T-helper 2 cell treated with Interferon-gamma antibody and Interleukin-4, amounts not matched to agents 5 μg/mL and 100 μg/mL, for 36 hours (primary cell): ENCODE results near the gene NSMF.
"Not testable (repeated sequence)": the region's sequence is repeated elsewhere in the genome, so short reads cannot be mapped to it uniquely, and the experiment has no call there.

Experiments used
- DNase-seq: peaks from one replicate; pipeline ENCODE4 v3.0.0; 2021; ENCODE audit warnings: low spot score
- H3K27ac Mint-ChIP-seq: one replicate; pipeline ENCODE4 v1.8.0; 2021; ENCODE audit warnings: mild to moderate bottlenecking, mixed read lengths
- H3K27me3 Mint-ChIP-seq: one replicate; pipeline ENCODE4 v1.8.0; 2021; ENCODE audit warnings: low read depth, mixed read lengths
- H3K36me3 Mint-ChIP-seq: one replicate; pipeline ENCODE4 v1.8.0; 2021; ENCODE audit warnings: low read depth, mixed read lengths
- H3K4me1 Mint-ChIP-seq: one replicate; pipeline ENCODE4 v1.8.0; 2021; ENCODE audit warnings: low read depth, mixed read lengths
- H3K4me3 Mint-ChIP-seq: one replicate; pipeline ENCODE4 v1.8.0; 2022; ENCODE audit warnings: mild to moderate bottlenecking, moderate library complexity, mixed read lengths
- H3K9me3 Mint-ChIP-seq: one replicate; pipeline ENCODE4 v1.8.0; 2021; ENCODE audit warnings: mixed read lengths

NSMF gene

DNA sequence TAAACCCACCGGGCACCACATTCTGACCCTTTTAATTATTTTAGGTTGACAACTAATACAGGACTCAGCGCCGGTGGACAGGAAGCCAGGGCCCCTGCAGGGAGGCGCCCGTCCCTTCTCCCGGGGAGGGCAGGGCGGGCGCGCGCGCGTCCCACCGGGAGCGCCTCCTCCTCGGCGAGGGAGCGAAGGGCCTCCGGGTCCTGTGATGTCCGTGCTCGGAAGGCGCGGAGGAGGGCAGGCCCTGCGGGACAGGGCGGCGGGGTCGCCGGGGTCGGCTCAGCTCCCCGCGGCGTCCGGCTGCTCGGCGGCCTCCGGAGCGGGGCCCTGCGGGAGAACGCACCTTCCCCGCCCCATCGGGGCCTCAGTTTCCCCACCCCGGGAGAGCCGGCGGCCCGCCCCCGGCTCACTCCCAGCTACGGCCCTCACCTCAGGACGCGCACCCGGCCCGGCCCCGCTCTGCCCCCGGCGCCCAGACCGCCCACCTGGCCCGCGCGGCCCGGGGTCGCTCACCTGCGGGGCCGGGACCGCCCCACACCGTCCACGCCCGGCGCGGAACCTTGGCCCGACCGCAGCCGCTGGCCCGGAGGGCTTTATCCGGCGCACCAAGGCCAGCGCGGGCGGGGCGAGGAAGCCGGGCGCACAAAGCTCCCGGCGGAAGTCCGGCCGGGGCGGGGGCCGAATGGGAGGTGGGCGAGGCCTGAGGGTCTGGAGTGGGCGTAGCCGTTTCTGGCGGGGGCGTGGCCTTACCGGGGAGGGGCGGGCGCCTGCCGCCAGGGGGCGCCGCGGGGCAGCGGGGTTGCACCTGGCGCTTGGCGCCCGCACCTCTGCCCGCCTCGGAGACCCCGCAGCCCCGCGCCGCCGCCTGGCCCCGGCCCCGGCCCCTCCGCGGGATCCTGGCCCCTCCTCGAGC is 36.3 kb downstream of the NSMF start, which contains the start of the genes EXD3 and NOXA1:
Gene EXD3, minus strand, starts transcription at position 559 of the 910 bp plus-strand sequence. CDS start 27,805 bp downstream, outside the sequence.
Gene NOXA1, plus strand, starts transcription at position 790 of the 910 bp plus-strand sequence. CDS start 137 bp downstream, outside the sequence.
- Mint-ChIP-seq H3K27ac (peak within 1 kb of the TSS; percentile 41), H3K27me3 (peaks cover 9% of the 10 kb centered on the region), H3K9me3 (no peaks in the 10 kb centered on the region), H3K4me1 (peaks cover 9% of the 10 kb centered on the region), H3K4me3 (peak within 1 kb of the TSS; percentile 94), H3K36me3 (no peaks in the 10 kb centered on the region)
- peak; percentile 92 for DNase-seq

DNA sequence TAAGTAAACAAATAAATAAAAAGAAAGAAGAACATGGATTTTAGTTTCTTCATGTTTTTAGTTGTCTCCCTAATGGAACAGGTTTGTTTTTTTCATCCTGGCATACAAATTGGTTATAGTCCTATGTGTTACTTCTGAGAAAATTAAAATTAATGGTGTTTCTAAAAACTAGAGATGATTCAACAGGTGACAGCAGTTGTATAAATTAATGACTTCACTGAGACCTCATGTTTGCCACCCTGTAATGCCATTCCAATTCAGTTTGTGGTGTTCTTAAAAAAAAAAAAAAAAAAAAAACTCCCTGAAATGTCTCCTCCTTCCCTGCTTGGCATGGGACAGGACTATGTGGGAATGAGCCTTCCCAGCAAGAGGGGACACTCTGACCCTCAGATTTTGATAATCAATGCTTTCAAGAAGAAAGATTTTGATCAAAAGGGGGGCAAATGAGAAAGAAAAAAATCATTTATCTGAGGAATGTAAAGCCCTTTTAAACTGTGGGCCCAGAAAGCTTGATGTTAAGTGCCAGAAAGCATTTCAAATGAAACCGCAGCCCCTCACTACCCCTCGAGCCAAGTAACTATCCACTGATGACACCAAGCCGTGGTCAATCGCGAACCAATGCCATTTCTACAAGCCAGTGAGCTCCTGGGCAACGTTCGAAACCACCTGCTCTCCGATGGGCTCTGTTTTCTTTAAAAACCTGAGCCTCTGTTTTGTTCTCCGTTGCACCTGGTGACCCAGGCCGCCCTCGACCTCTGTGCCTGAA is 37.1 kb downstream of the NSMF start:
- Mint-ChIP-seq H3K36me3 (no peaks in the 10 kb centered on the region), H3K9me3 (no peaks in the 10 kb centered on the region), H3K4me3 (peak overlapping the region; percentile 94), H3K27me3 (peaks cover 9% of the 10 kb centered on the region), H3K27ac (peak overlapping the region; percentile 41), H3K4me1 (peaks cover 9% of the 10 kb centered on the region)
- no peak for DNase-seq

DNA sequence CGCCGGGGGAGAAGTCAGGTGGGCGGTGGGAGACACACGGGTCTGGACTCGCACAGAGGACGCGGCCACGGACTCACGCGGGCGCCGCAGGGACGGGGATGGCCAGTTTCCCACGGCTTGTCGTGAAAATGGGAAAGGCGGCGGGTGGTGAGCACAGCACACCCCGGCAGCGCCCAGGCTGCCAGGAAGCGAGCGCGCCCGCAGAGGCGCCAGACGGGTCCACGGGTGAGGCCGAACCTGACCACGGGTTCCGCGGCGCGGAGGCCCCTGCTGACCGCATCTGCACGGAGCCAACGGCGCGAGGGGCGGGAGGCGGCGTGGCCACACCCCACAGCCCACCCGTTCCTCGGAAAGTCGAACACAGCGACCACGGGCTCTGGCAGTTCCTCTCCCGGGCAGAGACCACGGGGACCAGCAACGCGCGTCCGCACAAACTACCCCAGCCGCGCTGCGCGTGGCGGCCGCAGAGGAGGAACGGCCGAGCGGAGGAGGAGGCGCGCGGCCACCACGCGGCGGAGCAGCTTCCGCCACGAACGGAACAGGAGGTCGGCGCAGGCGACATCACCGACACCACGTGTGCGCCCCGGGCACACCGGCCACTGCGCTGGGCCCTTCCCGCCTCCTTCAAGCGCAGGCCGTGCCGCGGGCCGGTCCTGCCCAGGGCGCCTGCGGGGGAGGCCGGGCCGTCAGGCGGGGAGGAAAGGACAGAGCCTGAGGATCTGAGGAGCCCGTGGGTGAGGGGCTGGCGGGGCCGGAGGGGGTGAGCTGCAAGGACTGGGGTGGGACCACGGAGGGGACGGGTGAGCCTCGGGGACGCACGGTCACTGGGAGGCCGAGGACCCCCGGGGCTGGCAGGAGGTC is 41.7 kb downstream of the NSMF start:
- no peak overlapping the region for H3K4me3 Mint-ChIP-seq
- peaks cover 12% of the 10 kb centered on the region for H3K4me1 Mint-ChIP-seq
- H3K27ac Mint-ChIP-seq, result no peak overlapping the region
- DNase-seq, result no peak
- no peaks in the 10 kb centered on the region for H3K9me3 Mint-ChIP-seq
- H3K27me3 Mint-ChIP-seq, result no peaks in the 10 kb centered on the region
- no peaks in the 10 kb centered on the region for H3K36me3 Mint-ChIP-seq

DNA sequence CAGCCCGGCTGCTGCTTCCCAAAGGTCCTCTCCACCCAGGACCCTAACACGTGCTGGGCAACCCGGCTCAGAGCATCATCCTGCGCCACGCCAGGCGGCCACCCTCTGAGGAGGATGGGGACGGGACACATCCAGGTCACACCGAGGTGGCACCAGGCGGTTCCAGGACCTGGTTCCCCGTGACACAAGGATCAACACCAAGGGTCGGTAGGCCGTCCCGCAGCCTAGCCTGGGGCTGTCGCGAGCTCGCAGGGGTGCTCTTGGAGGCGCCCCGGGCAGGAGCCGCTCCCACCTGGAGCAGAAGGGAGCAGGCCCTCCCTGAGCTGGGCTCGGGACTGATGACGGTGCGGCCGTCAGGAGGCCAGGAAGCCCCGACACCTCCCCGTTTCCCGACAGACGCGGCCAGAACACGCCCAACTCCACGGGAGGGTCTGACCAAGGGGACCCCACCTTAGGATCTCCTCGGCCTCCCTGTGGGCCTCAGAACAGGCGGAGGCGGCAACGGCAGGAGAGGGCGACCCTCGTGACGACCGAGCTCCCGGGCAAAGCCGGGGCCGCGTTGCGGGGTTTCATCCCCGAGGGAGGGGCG is 42.5 kb downstream of the NSMF start:
- DNase-seq, result no peak
- H3K27me3 Mint-ChIP-seq, result no peaks in the 10 kb centered on the region
- H3K9me3 Mint-ChIP-seq, result no peaks in the 10 kb centered on the region
- H3K27ac Mint-ChIP-seq, result no peak overlapping the region
- H3K4me3 Mint-ChIP-seq, result no peak overlapping the region
- H3K4me1 Mint-ChIP-seq, result peaks cover 7% of the 10 kb centered on the region
- H3K36me3 Mint-ChIP-seq, result no peaks in the 10 kb centered on the region

- Mint-ChIP-seq H3K4me3 (no peak overlapping the region), H3K9me3 (no peaks in the 10 kb centered on the region), H3K36me3 (no peaks in the 10 kb centered on the region), H3K4me1 (peaks cover 5% of the 10 kb centered on the region), H3K27ac (no peak overlapping the region), H3K27me3 (no peaks in the 10 kb centered on the region)
- DNase-seq, result no peak
Observed at GRCh38 chr9:137416006-137416562, 43.0 kb downstream of the NSMF start.

- Mint-ChIP-seq H3K27ac (no peak overlapping the region), H3K27me3 (no peaks in the 10 kb centered on the region)
Observed at GRCh38 chr9:137415451-137415850, 43.7 kb downstream of the NSMF start.

DNA sequence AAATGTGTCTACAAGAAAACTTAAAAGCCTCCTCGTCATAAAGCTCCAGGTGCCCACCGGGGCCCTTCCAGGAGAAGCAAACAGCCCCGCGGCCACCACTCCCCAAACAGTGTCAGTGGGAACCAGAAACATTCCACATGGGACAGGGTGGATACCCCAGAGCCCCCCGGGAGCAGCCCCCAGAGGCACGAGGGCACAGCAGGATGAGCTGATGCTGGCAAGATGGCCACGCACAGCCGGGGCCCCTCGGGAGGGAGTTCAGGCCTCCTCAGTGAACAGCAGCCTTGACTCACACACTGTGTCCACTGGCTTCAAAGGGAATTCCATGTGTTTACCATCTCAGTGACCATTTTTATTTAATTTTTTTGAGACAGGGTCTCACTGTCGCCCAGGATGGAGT is 46.7 kb downstream of the NSMF start:
- H3K27me3 Mint-ChIP-seq, result no peaks in the 10 kb centered on the region
- H3K4me1 Mint-ChIP-seq, result peaks cover 3% of the 10 kb centered on the region
- H3K27ac Mint-ChIP-seq, result no peak overlapping the region
- no peak overlapping the region for H3K4me3 Mint-ChIP-seq
- H3K9me3 Mint-ChIP-seq, result no peaks in the 10 kb centered on the region
- no peak for DNase-seq
- no peaks in the 10 kb centered on the region for H3K36me3 Mint-ChIP-seq

More at GRCh38 chr9:137415451-137415850, 43.7 kb downstream of the NSMF start:
- no peaks in the 10 kb centered on the region for H3K9me3 Mint-ChIP-seq
- peaks cover 5% of the 10 kb centered on the region for H3K4me1 Mint-ChIP-seq
- H3K36me3 Mint-ChIP-seq, result no peaks in the 10 kb centered on the region
- DNase-seq, result no peak
- H3K4me3 Mint-ChIP-seq, result no peak overlapping the region

DNA sequence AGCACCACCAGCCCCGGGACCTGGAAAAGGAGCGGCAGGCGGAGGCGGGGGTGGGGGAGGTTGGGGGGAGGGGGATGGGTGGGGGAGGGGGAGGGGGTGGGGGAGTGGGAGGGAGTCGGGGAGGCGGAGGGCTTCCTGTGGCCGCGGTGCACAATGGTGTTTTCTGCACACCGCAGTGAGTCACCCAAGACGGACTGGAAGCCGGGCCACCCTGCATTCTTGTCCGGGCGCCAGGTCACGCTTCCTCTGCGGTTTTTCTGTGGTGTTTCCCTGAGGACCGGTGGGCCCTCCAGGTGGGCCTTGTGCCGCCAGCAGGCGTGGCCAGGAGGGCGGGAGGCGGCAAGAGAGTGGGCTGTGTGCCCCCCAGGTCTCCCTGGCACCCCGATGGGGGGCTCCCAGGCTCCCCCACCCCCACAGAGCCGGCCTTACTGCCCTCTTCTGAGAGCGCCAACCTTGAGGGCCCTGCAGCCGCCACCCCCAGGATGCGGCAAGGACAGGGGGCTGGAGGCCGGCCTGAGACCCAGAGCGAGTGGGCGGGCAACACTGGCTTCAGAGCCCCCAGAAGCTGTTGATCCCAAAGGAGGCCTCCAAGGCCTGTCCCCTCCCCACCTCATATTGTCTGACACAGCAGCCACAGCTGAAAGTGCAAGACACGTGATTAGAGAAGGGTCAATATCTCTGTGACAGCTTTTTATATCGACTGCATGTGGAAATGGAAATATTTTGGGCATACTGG is 47.3 kb downstream of the NSMF start:
- H3K9me3 Mint-ChIP-seq, result no peaks in the 10 kb centered on the region
- no peak overlapping the region for H3K27ac Mint-ChIP-seq
- no peaks in the 10 kb centered on the region for H3K36me3 Mint-ChIP-seq
- H3K4me1 Mint-ChIP-seq, result peaks cover 3% of the 10 kb centered on the region
- H3K27me3 Mint-ChIP-seq, result no peaks in the 10 kb centered on the region
- DNase-seq, result peak; percentile 62
- H3K4me3 Mint-ChIP-seq, result no peak overlapping the region

- Mint-ChIP-seq H3K9me3 (no peaks in the 10 kb centered on the region), H3K4me1 (peaks cover 3% of the 10 kb centered on the region), H3K4me3 (no peak overlapping the region), H3K27me3 (no peaks in the 10 kb centered on the region), H3K27ac (no peak overlapping the region), H3K36me3 (no peaks in the 10 kb centered on the region)
- no peak for DNase-seq
Observed at GRCh38 chr9:137411260-137411644, 47.9 kb downstream of the NSMF start.

GRCh38 chr9:137410891-137411249 is 48.3 kb downstream of the NSMF start:
- Mint-ChIP-seq H3K4me3 (no peak overlapping the region), H3K27me3 (peaks cover 3% of the 10 kb centered on the region), H3K36me3 (no peaks in the 10 kb centered on the region), H3K4me1 (peaks cover 3% of the 10 kb centered on the region), H3K9me3 (no peaks in the 10 kb centered on the region), H3K27ac (no peak overlapping the region)
- DNase-seq, result no peak

- not testable (repeated sequence) for DNase-seq, H3K9me3 Mint-ChIP-seq, H3K36me3 Mint-ChIP-seq, H3K27me3 Mint-ChIP-seq, H3K4me1 Mint-ChIP-seq, H3K4me3 Mint-ChIP-seq
- H3K27ac Mint-ChIP-seq, result peak overlapping the region; percentile 26
Observed at GRCh38 chr9:137410236-137410890, 48.8 kb downstream of the NSMF start.

DNA sequence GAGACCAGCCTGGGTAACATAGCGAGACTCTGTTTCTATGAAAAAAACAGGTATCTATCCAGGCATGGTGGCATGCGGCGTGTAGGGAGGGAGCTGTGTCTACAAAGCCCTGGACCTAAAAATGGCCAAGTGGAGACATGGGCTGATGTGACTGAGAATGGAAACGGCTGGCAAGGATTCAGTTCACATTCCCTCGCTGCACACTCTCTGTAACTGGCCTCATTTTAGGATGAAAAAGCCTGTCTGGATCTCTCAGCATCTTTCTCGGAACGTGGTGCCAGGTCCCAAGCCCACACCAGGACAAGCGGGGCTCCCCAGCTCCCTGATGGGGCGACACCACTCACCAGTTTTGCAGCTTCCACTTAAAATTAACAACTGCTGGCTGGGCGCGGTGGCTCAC is 49.6 kb downstream of the NSMF start:
- Mint-ChIP-seq H3K27me3 (peaks cover 3% of the 10 kb centered on the region), H3K9me3 (no peaks in the 10 kb centered on the region), H3K4me3 (no peak overlapping the region), H3K36me3 (no peaks in the 10 kb centered on the region), H3K27ac (no peak overlapping the region), H3K4me1 (peaks cover 3% of the 10 kb centered on the region)
- no peak for DNase-seq
